Anterior cingulate cortex (tissue), 58 donors: ENCODE results near the gene BRAT1.
"Not testable (repeated sequence)": the region's sequence is repeated elsewhere in the genome, so short reads cannot be mapped to it uniquely, and the experiment has no call there.

Experiments
- DNase-seq, 58 donors: peaks; one replicate each; lab custom pipeline; 2025; lab: John Stamatoyannopoulos, UW

BRAT1 gene

GRCh38 chr7:2566890-2567678 lies 11.8 kb upstream of the BRAT1 start:
- peak in 32 of 58 donors; percentile 9 to 63 (median 32) for DNase-seq

DNA sequence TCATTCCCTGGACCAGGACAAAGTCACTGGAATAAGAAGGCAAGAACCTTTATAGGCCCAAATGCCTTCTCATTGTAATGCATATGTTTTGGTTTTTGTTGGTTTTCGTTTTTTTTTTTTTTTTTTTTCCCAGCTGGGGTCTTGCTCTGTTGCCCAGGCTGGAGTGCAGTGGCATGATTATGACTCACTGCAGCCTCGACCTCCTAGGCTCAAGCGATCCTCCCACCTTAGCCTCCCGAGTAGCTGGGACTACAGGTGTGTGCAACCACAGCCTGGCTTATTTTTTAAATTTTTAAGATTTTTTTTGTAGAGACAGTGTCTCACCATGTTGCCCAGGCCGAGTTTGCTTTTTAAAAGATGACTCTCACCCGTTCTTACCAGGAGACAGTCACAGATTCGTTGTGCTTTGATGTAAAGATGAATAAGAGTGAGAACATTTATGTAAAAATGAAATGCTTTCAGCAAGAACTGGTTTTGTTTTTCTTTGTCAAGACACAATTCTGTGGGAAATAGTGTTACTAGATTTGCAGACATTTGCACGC lies 11.1 kb upstream of the BRAT1 start:
- no peak for DNase-seq

GRCh38 chr7:2564970-2565540 lies 9.7 kb upstream of the BRAT1 start:
- DNase-seq: no peak

- not testable (repeated sequence) for DNase-seq
Measured at GRCh38 chr7:2563955-2564354, 8.6 kb upstream of the BRAT1 start.

DNA sequence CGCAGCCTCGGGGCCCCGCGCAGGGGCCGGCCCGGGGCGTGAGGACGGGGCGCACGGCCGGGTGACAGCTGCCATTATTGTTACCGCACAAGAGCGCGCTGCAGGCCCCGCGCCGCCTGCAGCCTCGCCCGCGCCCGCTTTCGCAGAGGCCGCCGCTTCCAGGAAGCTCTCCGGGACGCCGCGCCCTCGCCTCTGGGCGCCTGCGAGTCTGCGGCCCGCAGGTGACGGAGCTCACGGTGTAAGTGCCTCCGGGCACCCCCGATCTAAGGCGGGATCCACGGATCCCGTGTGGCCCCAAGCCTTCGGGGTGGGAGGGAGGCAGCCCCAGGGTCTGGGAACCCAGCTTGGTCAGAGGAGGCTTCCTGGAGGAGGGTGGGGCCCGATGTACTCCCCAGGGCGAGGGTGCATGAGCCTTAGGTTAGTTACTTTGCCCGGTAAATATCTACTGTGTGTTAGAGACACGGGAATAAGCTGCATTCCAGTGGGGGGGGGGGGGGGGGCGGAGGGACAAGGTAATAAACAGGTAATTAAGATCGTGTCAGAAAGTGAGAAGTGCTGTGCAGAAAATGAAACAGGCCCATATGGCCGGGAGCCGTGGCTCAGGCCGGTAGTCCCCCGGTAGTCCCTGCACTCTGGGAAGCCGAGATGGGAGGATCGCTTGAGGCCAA lies 4.1 kb upstream of the BRAT1 start:
- no peak for DNase-seq

DNA sequence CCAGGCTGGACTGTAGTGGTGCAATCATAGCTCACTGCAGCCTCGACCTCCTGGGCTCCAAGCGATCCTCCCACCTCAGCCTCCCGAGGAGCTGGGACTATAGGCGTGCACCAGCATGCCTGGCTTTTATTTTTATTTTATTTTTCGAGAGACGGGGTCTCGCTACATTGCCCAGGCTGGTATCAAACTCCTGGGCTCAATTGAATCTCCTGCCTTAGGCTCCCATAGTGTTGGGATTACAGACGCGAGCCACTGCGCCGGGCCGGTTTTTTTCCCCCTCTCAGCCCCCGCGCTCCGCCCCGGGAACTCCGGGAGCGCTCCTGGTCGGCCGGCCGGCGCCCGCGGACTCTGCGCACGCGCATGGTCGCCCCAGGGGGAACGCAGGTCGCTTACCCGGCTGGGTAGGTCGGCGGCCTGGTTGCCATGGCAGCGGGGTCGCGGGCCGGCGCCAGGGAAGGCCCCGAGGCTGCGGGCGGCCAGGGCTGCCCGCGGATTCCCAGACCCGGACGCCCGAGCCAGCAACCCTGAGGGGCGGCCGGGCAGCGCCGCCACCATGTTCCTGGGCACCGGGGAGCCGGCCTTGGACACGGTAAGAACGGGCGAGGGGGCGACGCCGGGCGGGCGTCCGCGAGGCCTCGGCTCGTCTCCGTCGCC lies 3.4 kb upstream of the BRAT1 start, which contains the start of gene IQCE:
Gene IQCE (plus strand): TSS at position 351 of the 654 bp plus-strand sequence. CDS start 203 bp downstream, at position 554.
- DNase-seq: peak; percentile 19 to 94 (median 82)

DNA sequence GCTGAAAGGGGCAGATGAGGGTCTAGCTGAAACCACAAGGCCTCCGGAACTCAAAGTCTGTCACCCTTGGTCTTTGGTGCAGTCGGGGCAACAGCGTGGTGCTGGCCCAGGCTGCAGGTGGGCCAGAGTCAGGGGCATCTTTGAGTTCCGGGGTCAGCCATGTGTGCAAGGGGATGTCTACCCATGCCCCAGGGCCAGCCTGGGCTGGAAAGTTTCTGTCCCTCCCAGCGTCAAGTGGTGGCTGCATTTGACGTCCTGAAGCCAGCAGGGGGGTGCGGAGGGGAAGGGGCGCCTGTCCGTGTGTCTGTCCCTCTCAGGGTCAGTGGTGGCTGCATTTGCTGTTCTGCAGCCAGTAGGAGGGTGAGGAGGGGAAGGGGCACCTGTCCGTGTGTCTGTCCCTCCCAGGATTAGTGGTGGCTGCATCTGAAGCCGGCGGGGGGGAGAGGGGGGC lies 638 bp downstream of the BRAT1 start:
- DNase-seq: no peak

GRCh38 chr7:2553831-2554581 lies 1.3 kb downstream of the BRAT1 start:
- no peak for DNase-seq

GRCh38 chr7:2553108-2553507 lies 2.2 kb downstream of the BRAT1 start:
- no peak for DNase-seq

GRCh38 chr7:2551418-2551817 lies 3.9 kb downstream of the BRAT1 start:
- DNase-seq: no peak

- DNase-seq: no peak
Measured at GRCh38 chr7:2546776-2547586, 8.3 kb downstream of the BRAT1 start.

GRCh38 chr7:2545746-2546425 lies 9.4 kb downstream of the BRAT1 start:
- no peak for DNase-seq

- no peak for DNase-seq
Measured at GRCh38 chr7:2544541-2545188, 10.7 kb downstream of the BRAT1 start.

DNA sequence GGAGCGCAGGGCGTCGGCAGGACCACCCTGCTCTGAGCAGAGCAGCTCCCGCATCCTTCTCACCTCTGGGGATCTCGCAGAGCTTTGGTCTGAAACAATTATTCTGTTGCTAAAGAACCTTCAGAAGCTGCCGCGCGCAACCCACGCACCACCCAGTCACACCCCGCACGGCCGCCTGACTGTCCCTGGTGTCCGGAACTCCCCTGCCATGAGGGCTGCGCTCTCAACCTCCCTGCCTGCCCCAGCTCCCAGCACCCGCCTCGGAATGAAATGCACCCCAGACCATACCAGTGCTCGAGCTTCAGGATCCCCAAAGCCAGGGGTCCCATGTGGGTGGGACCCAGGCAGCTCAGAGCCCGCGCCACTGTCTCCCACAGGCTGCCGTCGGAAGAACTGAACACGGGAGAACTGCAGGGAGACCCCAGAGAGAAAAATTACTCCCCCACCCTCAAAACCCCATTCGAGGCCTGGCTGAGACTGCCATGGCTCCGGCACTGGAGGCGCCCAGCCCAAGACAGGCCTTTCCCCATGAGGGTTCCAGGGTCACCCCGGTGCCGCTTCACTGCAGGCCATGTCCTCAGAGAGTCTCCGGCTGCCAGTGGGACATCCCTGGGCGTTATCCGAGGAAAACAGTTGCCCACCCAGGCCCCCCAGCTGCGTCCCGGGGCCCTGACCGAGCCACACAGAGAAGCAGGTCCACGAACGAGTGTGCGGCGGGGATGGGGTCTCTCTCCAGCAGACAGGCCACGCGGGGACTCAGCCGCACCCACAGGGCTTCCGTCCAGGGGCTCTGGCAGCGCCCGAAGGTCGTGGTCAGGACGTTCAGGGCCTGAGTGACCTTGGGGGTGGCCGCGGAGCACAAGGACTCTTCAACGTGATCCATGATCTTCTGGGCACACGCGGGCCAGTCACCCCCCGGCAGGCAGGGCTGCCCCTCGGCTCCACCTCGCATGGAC lies 12.1 kb downstream of the BRAT1 start:
- DNase-seq: no peak

DNA sequence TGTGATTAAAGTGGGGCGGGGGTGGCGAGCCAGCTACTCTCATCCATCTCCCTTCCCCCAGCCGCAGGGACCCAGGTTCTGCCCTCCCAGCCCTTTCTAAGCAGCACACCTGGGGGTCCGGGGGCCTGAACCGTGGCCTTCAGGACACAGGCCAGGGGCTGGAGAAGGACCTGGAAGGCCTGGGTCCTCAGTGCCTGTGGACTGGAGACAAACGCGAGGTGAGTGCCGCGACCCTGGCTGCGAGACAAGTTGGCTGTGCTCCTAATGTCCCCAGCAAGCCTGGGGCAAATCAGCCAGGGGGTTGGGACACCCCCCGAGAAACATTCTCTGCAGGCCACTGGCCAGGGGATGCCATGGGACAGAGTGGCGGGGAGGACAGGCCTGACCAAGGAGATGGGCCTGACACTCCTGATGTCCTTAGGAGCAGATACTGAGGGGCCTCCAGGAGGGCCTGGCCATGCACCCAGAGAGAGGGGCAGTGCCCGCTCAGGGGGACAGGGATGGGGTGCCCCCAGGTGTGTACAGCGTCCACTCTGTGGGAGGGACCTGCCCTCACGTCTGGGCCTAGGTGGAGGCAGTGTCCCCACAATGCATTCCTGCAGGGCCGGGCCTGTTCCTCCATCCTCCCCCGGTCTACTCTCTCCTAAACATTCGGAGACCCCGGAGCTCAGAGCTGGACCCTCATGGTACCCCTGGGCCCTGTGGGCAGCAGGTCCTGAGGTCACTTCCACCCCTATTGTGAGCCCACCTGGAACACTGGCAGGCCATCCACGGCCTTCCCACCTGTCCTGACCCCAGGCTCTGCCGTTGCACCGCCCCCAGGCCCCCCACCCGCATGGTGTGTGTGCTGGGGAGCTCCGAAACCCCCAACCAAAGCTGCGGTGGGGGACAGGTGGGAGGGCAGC lies 13.1 kb downstream of the BRAT1 start:
- no peak for DNase-seq
